Measurements from ENCODE around the gene ISX. TPM values are rescaled to one million over a fixed set of nuclear protein-coding genes. Genes with fewer than 3 reads are reported as not detected.

ISX gene
- not detected in 2 replicates for polyA plus RNA-seq (2011; rRNA removed)
- not detected in 2 replicates for polyA plus RNA-seq (2012; cell fraction: cytosol; rRNA removed)
- not detected in 2 replicates for polyA plus RNA-seq (2012; cell fraction: nucleus; rRNA removed)
- not detected in 3 replicates for polyA plus RNA-seq (2017; fragmentation: RNase III; extraction: RNeasy Plus Mini Kit Qiagen cat#74134 plus additional on column Dnase treatment)
- polyA minus RNA-seq (2011; rRNA and poly(A)+ RNA removed) = not detected in 2 replicates

DNA sequence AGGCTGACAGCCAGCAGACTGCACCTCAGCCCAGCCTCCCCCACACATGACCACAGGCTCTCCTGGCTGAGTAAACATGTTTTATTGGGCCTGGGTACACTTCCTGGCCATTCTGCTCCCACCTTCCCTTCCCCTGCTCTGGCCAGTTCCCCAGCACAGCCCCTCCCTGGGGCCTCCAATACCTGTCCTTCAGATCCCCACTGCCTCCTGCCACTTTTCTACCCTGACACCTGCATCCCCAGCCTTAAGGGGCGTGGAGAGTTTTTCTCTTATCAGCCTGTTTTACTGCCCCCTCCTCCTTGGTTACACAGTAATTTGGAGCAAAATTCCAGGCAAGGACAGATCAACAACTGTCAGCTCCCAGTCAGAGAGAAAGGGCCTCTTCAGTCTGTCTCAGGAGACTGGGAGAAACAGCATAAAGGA, at the start of gene ISX:
TSS of gene ISX (plus strand) at position 363 of the 423 bp plus-strand sequence. CDS start 930 bp downstream, outside the sequence.
- Histone ChIP-seq H3K9me3 (no peaks in the 10 kb centered on the region), H3K4me3 (no peak within 1 kb of the TSS), H3K4me1 (no peaks in the 10 kb centered on the region), H3K4me2 (no peak within 1 kb of the TSS), H3K27ac (no peak within 1 kb of the TSS)
- TF ChIP-seq MYC (IDR thresholded peaks at IDR 0.05; ENCODE audit: borderline replicate concordance, low read length) (no peak), PHF8 (IDR thresholded peaks at IDR 0.05; ENCODE audit: borderline replicate concordance, low read depth) (no peak), NPAS2 (CRISPR knock-in tag; IDR thresholded peaks at IDR 0.05; ENCODE audit: borderline replicate concordance) (no peak), ZNF302 (CRISPR knock-in tag; IDR thresholded peaks at IDR 0.05) (no peak), PBX3 (IDR thresholded peaks at IDR 0.05) (no peak), JUN (IDR thresholded peaks at IDR 0.05) (no peak), MAZ (IDR thresholded peaks at IDR 0.05; ENCODE audit: borderline replicate concordance, low read depth, low read length) (no peak), EHF (CRISPR knock-in tag; IDR thresholded peaks at IDR 0.05) (no peak), CHD2 (IDR thresholded peaks at IDR 0.05; ENCODE audit: low read length, partially characterized antibody) (no peak)
- ChIA-PET CTCF (no interaction called here), POLR2A (no interaction called here)
- ATAC-seq = no peak
- DNase-seq (ENCODE audit: low read depth in 1 of 2, low spot score in 1 of 2) = no peak
- no peak for FAIRE-seq
- 22% methylated on average over 1 of the region's 1 CpG for WGBS (ENCODE audit: missing lambda C conversion rate)

GRCh38 chr22:35016909-35017308, 49.0 kb upstream of the ISX start:
- ATAC-seq (no peak), DNase-seq (ENCODE audit: low read depth in 1 of 2, low spot score in 1 of 2) (no peak), FAIRE-seq (no peak)
- Histone ChIP-seq H3K4me2 (no peak overlapping the region), H3K9me3 (no peaks in the 10 kb centered on the region), H3K27ac (no peak overlapping the region), H3K4me3 (no peak overlapping the region), H3K4me1 (no peaks in the 10 kb centered on the region)
- TF ChIP-seq POLR2AphosphoS2 (conservative IDR thresholded peaks at IDR 0.05; ENCODE audit: low read length) (no peak), CHD4 (IDR thresholded peaks at IDR 0.05; ENCODE audit: borderline replicate concordance) (no peak), EP300 (IDR thresholded peaks at IDR 0.05) (no peak), BHLHE40 (IDR thresholded peaks at IDR 0.05; ENCODE audit: low read depth, low read length) (no peak), BCL3 (IDR thresholded peaks at IDR 0.05) (no peak), ZNF302 (CRISPR knock-in tag; IDR thresholded peaks at IDR 0.05) (no peak), TFCP2L1 (CRISPR knock-in tag; IDR thresholded peaks at IDR 0.05) (no peak), FOXS1 (CRISPR knock-in tag; IDR thresholded peaks at IDR 0.05) (no peak), JUNB (IDR thresholded peaks at IDR 0.05) (no peak)
- TF ChIP-seq, protein P1, sequence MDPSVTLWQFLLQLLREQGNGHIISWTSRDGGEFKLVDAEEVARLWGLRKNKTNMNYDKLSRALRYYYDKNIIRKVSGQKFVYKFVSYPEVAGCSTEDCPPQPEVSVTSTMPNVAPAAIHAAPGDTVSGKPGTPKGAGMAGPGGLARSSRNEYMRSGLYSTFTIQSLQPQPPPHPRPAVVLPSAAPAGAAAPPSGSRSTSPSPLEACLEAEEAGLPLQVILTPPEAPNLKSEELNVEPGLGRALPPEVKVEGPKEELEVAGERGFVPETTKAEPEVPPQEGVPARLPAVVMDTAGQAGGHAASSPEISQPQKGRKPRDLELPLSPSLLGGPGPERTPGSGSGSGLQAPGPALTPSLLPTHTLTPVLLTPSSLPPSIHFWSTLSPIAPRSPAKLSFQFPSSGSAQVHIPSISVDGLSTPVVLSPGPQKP (IDR thresholded peaks at IDR 0.05; ENCODE audit: low read depth, low read length) = no peak
- CTCF ChIA-PET = interaction anchor here (0.6 kb wide), 1 partner anchor 556 kb away, joined by 3 read pairs; no protein-coding TSS in a partner anchor
- 9% methylated on average over 6 of the region's 6 CpGs for WGBS (ENCODE audit: missing lambda C conversion rate)
- POLR2A ChIA-PET = no interaction called here

DNA sequence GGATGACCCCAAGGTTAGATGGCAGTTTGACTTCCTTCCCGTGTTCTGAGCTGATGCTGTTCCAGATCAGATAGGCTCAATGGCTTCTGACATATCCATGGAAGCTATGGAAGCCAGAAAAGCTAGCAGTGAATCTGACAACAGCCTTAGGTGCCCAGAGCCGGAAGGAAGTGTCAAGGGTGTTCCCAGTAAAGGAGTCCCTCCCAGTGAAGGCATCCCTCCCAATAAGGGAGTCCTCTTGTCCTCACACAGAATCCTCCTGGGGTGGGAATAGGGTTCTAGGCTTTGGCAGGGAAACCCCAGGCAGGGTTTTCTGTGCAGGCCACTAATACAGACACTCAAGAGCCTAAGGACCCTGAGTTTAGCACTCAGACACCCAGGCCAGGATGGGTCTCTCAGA, 47.0 kb upstream of the ISX start:
- WGBS (ENCODE audit: missing lambda C conversion rate) = 4% methylated on average over 2 of the region's 2 CpGs
- ChIA-PET POLR2A (no interaction called here), CTCF (interaction anchor here (0.6 kb wide), 1 partner anchor 958 kb away, joined by 3 read pairs; no protein-coding TSS in a partner anchor)
- Histone ChIP-seq H3K4me3 (no peak overlapping the region), H3K4me1 (no peaks in the 10 kb centered on the region), H3K4me2 (no peak overlapping the region), H3K9me3 (no peaks in the 10 kb centered on the region), H3K27ac (no peak overlapping the region)
- no peak for FAIRE-seq
- no peak for TF ChIP-seq HES2 (IDR thresholded peaks at IDR 0.05)
- no peak for DNase-seq (ENCODE audit: low read depth in 1 of 2, low spot score in 1 of 2)
- no peak for ATAC-seq
